Left renal cortex interstitium (tissue), 4 donors: ENCODE data around the gene ARL14EP. TPM values are rescaled to one million over a fixed set of nuclear protein-coding genes. Genes with fewer than 3 reads are reported as not detected.

ENCODE experiments used
- DNase-seq, 4 donors: peaks; one replicate each; pipeline ENCODE4 v3.0.0-alpha.2; 2013; ENCODE audit warnings: low read depth in 4 of 4, low spot score in 2 of 4, missing footprints in 1 of 4
- polyA plus RNA-seq, 4 donors: library from polyadenylated mRNA; unstranded; fragments of 120-200 nt; gene quantifications; one replicate each; pipeline ENCODE4 v1.2.1, GENCODE V29; 2013; ENCODE audit not compliant: insufficient read length in 4 of 4

ARL14EP gene
- polyA plus RNA-seq, 4 donors: 48.7 to 64.5 (median 52.5) TPM

DNA sequence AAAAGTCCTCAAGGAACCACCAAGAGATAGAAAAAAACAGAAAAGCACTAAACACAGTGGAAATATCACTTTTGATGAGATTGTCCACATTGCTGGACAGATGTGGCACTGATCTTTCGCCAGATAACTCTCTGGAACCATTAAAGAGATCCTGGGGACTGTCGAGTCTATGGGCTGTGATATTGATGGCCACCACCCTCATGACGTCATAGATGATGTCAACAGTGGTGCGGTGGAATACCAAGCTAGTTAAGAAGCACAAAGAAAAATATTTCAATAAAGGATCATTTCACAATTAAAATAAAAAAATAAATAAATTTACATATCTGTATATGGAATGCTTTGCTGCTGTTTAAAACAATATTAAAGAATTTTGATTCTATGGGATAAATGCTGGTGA is 45.5 kb downstream of the ARL14EP start:
- no peak for DNase-seq

DNA sequence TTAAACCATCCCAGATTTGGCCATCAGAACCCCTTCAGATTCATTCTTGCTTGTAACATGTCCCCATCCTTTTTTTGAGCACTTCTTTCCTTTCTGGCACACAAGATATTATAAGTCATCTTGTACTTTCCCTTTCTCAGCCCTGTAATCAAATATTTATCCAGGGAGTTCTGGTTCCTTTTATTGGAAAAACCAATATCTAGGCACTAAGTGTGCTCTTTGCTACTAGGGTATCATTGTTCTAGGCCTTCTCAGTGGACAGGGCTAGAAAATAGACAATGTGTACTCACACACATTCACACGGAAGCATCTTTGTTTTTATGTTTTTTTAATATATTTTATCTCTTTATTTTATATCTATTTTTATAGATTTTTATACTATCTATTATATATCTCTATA is 47.3 kb downstream of the ARL14EP start:
- DNase-seq: no peak

- no peak for DNase-seq
These were observed 54.4 kb downstream of the ARL14EP start for GRCh38 chr11:30377347-30377746.

DNA sequence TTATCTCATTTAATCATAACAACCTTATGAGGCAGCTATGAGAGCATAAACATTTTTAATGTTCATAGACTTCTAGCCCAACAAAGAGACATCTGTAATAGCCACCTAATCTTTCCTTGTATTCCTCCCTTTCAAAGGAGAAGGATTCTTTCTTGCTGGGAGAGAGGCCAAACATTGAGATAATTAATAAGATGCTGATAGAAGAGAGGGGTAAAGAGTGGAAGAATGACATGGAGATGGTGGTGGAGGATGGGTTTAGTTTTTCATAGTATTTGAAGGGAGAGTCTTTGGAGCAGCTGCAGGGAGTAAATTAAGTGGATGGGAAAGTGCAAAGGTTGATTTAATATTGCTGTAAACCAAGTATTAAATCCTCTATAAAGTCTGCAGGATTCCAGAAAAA is 57.9 kb downstream of the ARL14EP start:
- DNase-seq: no peak

GRCh38 chr11:30381879-30382278 is 59.0 kb downstream of the ARL14EP start:
- no peak for DNase-seq

Other genes starting within 250 kb of the ARL14EP start
- under 1 TPM in 1 of 4 donors, not detected in 3; 0.10 TPM for gene FSHB, start 92.1 kb upstream of the ARL14EP start, polyA plus RNA-seq